Prostate gland (tissue), 2 donors: Measurements from ENCODE around the gene ASB15. TPM values are rescaled to one million over a fixed set of nuclear protein-coding genes. Genes with fewer than 3 reads are reported as not detected.

Experiments used
- DNase-seq: peaks from one replicate; pipeline ENCODE4 v3.0.0-alpha.2; 2019; ENCODE audit warnings: low spot score
- H3K27ac ChIP-seq, 2 donors: fragments of 200-600 bp; sonication (generic); 2 replicates each; pipeline ENCODE4 v1.5.1; 2017 to 2019
- H3K27me3 ChIP-seq: fragments of 200-600 bp; sonication (generic); replicated peaks from 2 replicates; pipeline ENCODE4 v1.5.1; 2019; ENCODE audit not compliant: insufficient read depth
- H3K36me3 ChIP-seq, 2 donors: fragments of 200-600 bp; sonication (generic); 1 replicate in 1 of 2; 2 replicates in 1 of 2; pipeline versions ENCODE4 v1.5.1 to v1.8.1; 2017 to 2019
- H3K4me1 ChIP-seq: fragments of 200-600 bp; sonication (generic); replicated peaks from 2 replicates; pipeline ENCODE4 v1.5.1; 2019
- H3K4me3 ChIP-seq, 2 donors: fragments of 200-600 bp; sonication (generic); 2 replicates each; pipeline ENCODE4 v1.5.1; 2017 to 2019
- H3K9me3 ChIP-seq: fragments of 200-600 bp; sonication (generic); 2 replicates; pipeline ENCODE4 v1.5.1; 2017
- CTCF ChIP-seq, 4 experiments: fragments of 200-600 bp in 2 of 4; fragments of 450-650 bp in 2 of 4; sonication (generic) in 2 of 4; IDR thresholded peaks; 1 replicate in 3 of 4; 2 replicates in 1 of 4; pipeline ENCODE4 v1.5.1; 2016 to 2019; ENCODE audit warnings: antibody characterized with exemption in 4 of 4, mild to moderate bottlenecking in 2 of 4, moderate library complexity in 2 of 4
- POLR2A ChIP-seq: fragments of 450-650 bp; IDR thresholded peaks from one replicate; pipeline ENCODE4 v1.6.1; 2016; ENCODE audit warnings: antibody characterized with exemption, mild to moderate bottlenecking
- POLR2AphosphoS5 ChIP-seq: sonication (generic); formaldehyde crosslinking; IDR thresholded peaks from one replicate; pipeline ENCODE4 v1.6.1; 2017; ENCODE audit warnings: antibody characterized with exemption
- WGBS: methylation state at CpG from one replicate; pipeline ENCODE4 v1.1.5; 2018; 5-methylcytosine and 5-hydroxymethylcytosine counted together
- intact Hi-C: fragments of 100-400 bp; cut with DNase I; formaldehyde crosslinking; loops from one replicate; pipeline ENCODE4 v1.14.2; 2022
- total RNA-seq, 2 donors: library from RNA; depleted of rRNA; stranded (reverse); fragments of >200 nt; gene quantifications; one replicate each; pipeline ENCODE4 v1.1.0, GENCODE V29; 2016

ASB15 gene
- total RNA-seq, 2 donors from 2014 or later: 1.1 TPM; not detected in 1

GRCh38 chr7:123625254-123625653, 23.6 kb downstream of the ASB15 start:
- Histone ChIP-seq H3K27me3 (no peaks in the 10 kb centered on the region), H3K9me3 (no peaks in the 10 kb centered on the region), H3K27ac (no peak overlapping the region), H3K4me1 (no peaks in the 10 kb centered on the region), H3K4me3 (no peak overlapping the region), H3K36me3 (no peaks in the 10 kb centered on the region)
- WGBS: 65% methylated on average over 2 of the region's 2 CpGs
- no peak for DNase-seq
- intact Hi-C loops: no loop called here
- TF ChIP-seq POLR2AphosphoS5 (no peak), POLR2A (no peak), CTCF (IDR thresholded peaks at IDR 0.05) (no peak)

GRCh38 chr7:123627851-123628250, 26.2 kb downstream of the ASB15 start:
- Histone ChIP-seq H3K27ac (no peak overlapping the region), H3K9me3 (no peaks in the 10 kb centered on the region), H3K36me3 (no peaks in the 10 kb centered on the region), H3K4me3 (no peak overlapping the region), H3K27me3 (no peaks in the 10 kb centered on the region), H3K4me1 (no peaks in the 10 kb centered on the region)
- TF ChIP-seq POLR2A (no peak), POLR2AphosphoS5 (no peak), CTCF (IDR thresholded peaks at IDR 0.05) (no peak)
- WGBS: 90% methylated on average over 2 of the region's 2 CpGs
- intact Hi-C loops: no loop called here
- no peak for DNase-seq

- no peak for DNase-seq
- Histone ChIP-seq H3K4me3 (no peak overlapping the region), H3K4me1 (no peaks in the 10 kb centered on the region), H3K27me3 (no peaks in the 10 kb centered on the region), H3K36me3 (no peaks in the 10 kb centered on the region), H3K9me3 (no peaks in the 10 kb centered on the region), H3K27ac (no peak overlapping the region)
- no peak for TF ChIP-seq CTCF (IDR thresholded peaks at IDR 0.05)
- TF ChIP-seq POLR2AphosphoS5: no peak
- TF ChIP-seq POLR2A: no peak
- intact Hi-C loops: no loop called here
- 91% methylated on average over 5 of the region's 5 CpGs for WGBS
Measured at GRCh38 chr7:123628829-123629228, 27.2 kb downstream of the ASB15 start.

- Histone ChIP-seq H3K4me1 (no peaks in the 10 kb centered on the region), H3K9me3 (no peaks in the 10 kb centered on the region), H3K27ac (no peak overlapping the region), H3K27me3 (no peaks in the 10 kb centered on the region), H3K36me3 (no peaks in the 10 kb centered on the region), H3K4me3 (no peak overlapping the region)
- TF ChIP-seq POLR2A (no peak), POLR2AphosphoS5 (no peak), CTCF (IDR thresholded peaks at IDR 0.05) (no peak)
- no peak for DNase-seq
- 59% methylated on average over 1 of the region's 1 CpG for WGBS
- intact Hi-C loops: no loop called here
Measured at GRCh38 chr7:123629281-123629680, 27.7 kb downstream of the ASB15 start.

- no peak for TF ChIP-seq CTCF (IDR thresholded peaks at IDR 0.05)
- TF ChIP-seq POLR2AphosphoS5: no peak
- TF ChIP-seq POLR2A: no peak
- no peaks in the 10 kb centered on the region for H3K9me3 ChIP-seq
- no peak for DNase-seq
- peaks cover 3% of the 10 kb centered on the region for H3K4me1 ChIP-seq
- 68% methylated on average over 2 of the region's 2 CpGs for WGBS
- intact Hi-C loops: loop anchor here (10.0 kb wide), 1 partner anchor 162 kb away; no protein-coding TSS in a partner anchor
- no peaks in the 10 kb centered on the region for H3K27me3 ChIP-seq
- no peak overlapping the region for H3K27ac ChIP-seq
- H3K36me3 ChIP-seq: no peaks in the 10 kb centered on the region
- no peak overlapping the region for H3K4me3 ChIP-seq
Measured at GRCh38 chr7:123632808-123633207, 31.2 kb downstream of the ASB15 start.
